ENCODE results near the gene LGALS13.

Gene LGALS13

DNA sequence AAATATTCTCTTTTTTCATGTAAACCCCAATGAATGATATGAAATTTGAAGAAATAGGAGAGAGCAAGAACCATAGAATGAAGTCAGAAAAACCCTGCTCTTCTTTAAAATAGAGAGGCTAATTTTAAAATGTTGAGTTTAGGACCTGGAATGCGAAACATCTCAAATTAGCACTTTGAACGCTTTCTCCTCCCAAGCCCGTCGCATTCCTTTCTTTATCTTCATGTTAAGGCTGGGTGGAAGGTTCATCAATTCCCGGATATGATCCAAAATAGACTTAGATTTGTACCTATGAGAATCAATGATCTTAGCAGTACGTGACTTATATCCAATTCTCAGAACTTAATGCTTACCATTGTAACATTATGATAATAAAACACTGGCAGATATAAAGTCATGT, 29.3 kb downstream of the LGALS13 start:
- H3K4me3 ChIP-seq (ENCODE audit: control insufficient read depth, low read depth, low read length), result no peak overlapping the region
- no peak for TF ChIP-seq CTCF (IDR thresholded peaks at IDR 0.05; ENCODE audit: control insufficient read depth, insufficient read depth, low read depth, low read length, missing control alignments)
- no peak for DNase-seq (ENCODE audit: low read depth)

DNA sequence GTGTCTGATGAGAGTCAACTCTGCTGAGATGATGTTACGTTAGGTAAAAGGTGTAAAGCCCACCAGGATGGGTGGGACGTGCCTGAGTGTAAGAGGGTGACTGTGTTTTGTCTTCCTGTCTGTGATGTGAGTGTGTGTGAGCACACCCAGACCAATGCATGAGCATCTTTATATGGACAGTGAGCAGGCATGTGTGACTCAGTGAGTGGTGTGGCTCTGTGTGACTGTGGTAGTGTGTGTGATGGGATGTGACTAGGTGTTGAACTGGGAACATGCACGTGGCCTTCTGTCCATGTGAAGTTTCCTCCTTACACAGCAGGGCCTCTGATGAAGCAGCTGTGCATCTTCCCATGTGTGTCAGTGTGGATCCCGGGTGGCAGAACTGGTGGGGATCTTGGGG, 35.6 kb downstream of the LGALS13 start:
- DNase-seq (ENCODE audit: low read depth), result no peak
- TF ChIP-seq CTCF (IDR thresholded peaks at IDR 0.05; ENCODE audit: control insufficient read depth, insufficient read depth, low read depth, low read length, missing control alignments), result no peak
- H3K4me3 ChIP-seq (ENCODE audit: control insufficient read depth, low read depth, low read length), result no peak overlapping the region

- no peak for DNase-seq (ENCODE audit: low read depth)
- TF ChIP-seq CTCF (IDR thresholded peaks at IDR 0.05; ENCODE audit: control insufficient read depth, insufficient read depth, low read depth, low read length, missing control alignments), result no peak
- no peak overlapping the region for H3K4me3 ChIP-seq (ENCODE audit: control insufficient read depth, low read depth, low read length)
These were observed 39.4 kb downstream of the LGALS13 start for GRCh38 chr19:39641773-39642172.

- no peak overlapping the region for H3K4me3 ChIP-seq (ENCODE audit: control insufficient read depth, low read depth, low read length)
- no peak for DNase-seq (ENCODE audit: low read depth)
- TF ChIP-seq CTCF (IDR thresholded peaks at IDR 0.05; ENCODE audit: control insufficient read depth, insufficient read depth, low read depth, low read length, missing control alignments), result no peak
These were observed 41.3 kb downstream of the LGALS13 start for GRCh38 chr19:39643591-39643990.

GRCh38 chr19:39645800-39646411, 43.6 kb downstream of the LGALS13 start:
- no peak overlapping the region for H3K4me3 ChIP-seq (ENCODE audit: control insufficient read depth, low read depth, low read length)
- DNase-seq (ENCODE audit: low read depth), result no peak
- TF ChIP-seq CTCF (IDR thresholded peaks at IDR 0.05; ENCODE audit: control insufficient read depth, insufficient read depth, low read depth, low read length, missing control alignments), result no peak

DNA sequence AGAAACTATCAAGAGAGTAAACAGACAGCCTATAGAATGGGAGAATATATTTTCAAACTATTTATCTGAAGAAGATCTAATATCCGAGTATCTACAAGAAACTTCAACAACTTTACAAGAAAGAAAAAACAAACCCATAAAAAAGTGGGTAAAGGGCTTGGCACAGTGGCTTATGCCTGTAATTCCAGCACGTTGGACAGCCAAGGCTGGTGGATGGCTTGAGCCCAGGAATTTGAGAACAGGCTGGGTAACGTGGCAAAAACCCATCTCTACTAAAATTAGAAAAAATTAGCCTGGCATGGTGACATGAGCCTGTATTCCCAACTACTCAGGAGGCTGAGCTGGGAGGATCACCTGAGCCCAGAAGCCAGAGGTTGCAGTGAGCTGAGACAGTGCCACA, 45.6 kb downstream of the LGALS13 start:
- no peak for TF ChIP-seq CTCF (IDR thresholded peaks at IDR 0.05; ENCODE audit: control insufficient read depth, insufficient read depth, low read depth, low read length, missing control alignments)
- no peak overlapping the region for H3K4me3 ChIP-seq (ENCODE audit: control insufficient read depth, low read depth, low read length)
- no peak for DNase-seq (ENCODE audit: low read depth)

GRCh38 chr19:39655613-39656012, 53.3 kb downstream of the LGALS13 start, which contains the start of gene LGALS16:
Gene LGALS16 (plus strand): TSS chr19:39655913. CDS start chr19:39655962, 49 bp downstream.
- no peak within 1 kb of the TSS for H3K4me3 ChIP-seq (ENCODE audit: control insufficient read depth, low read depth, low read length)
- DNase-seq (ENCODE audit: low read depth), result no peak
- TF ChIP-seq CTCF (IDR thresholded peaks at IDR 0.05; ENCODE audit: control insufficient read depth, insufficient read depth, low read depth, low read length, missing control alignments), result no peak
